Fibroblast of upper back skin (primary cell): ENCODE results near the gene OSBPL6.
A peak's percentile ranks its signal among the peaks of the same experiment; 100 is the strongest.
"Not testable (repeated sequence)": the region's sequence is repeated elsewhere in the genome, so short reads cannot be mapped to it uniquely, and the experiment has no call there.

ENCODE experiments used
- DNase-seq: peaks from one replicate; pipeline ENCODE4 v3.0.0-alpha.2; 2013

Gene OSBPL6

GRCh38 chr2:178414266-178415247, 220.2 kb downstream of the OSBPL6 start:
- peak; percentile 95 for DNase-seq

- DNase-seq, result no peak
These were observed 221.7 kb downstream of the OSBPL6 start for GRCh38 chr2:178415979-178416378.

GRCh38 chr2:178417916-178418315, 223.6 kb downstream of the OSBPL6 start:
- DNase-seq, result no peak

GRCh38 chr2:178418426-178418825, 224.1 kb downstream of the OSBPL6 start:
- no peak for DNase-seq

- DNase-seq, result peak; percentile 18
These were observed 224.8 kb downstream of the OSBPL6 start for GRCh38 chr2:178419123-178419522.

- no peak for DNase-seq
These were observed 226.2 kb downstream of the OSBPL6 start for GRCh38 chr2:178420463-178420999.

- DNase-seq, result no peak
These were observed 227.8 kb downstream of the OSBPL6 start for GRCh38 chr2:178422097-178422496.

- DNase-seq, result not testable (repeated sequence)
These were observed 229.4 kb downstream of the OSBPL6 start for GRCh38 chr2:178423746-178424145.

GRCh38 chr2:178425255-178425827, 231.0 kb downstream of the OSBPL6 start:
- no peak for DNase-seq

GRCh38 chr2:178426388-178426787, 232.1 kb downstream of the OSBPL6 start:
- no peak for DNase-seq

GRCh38 chr2:178427458-178427857, 233.1 kb downstream of the OSBPL6 start:
- DNase-seq, result no peak

GRCh38 chr2:178428396-178428806, 234.1 kb downstream of the OSBPL6 start:
- no peak for DNase-seq

- no peak for DNase-seq
These were observed 235.0 kb downstream of the OSBPL6 start for GRCh38 chr2:178429336-178429735.

GRCh38 chr2:178436662-178437061, 242.3 kb downstream of the OSBPL6 start:
- no peak for DNase-seq

- peak; percentile 59 for DNase-seq
These were observed 247.1 kb downstream of the OSBPL6 start for GRCh38 chr2:178441426-178441825.

GRCh38 chr2:178448968-178449661, 254.8 kb downstream of the OSBPL6 start:
- DNase-seq, result no peak

GRCh38 chr2:178449700-178450523, 255.6 kb downstream of the OSBPL6 start:
- no peak for DNase-seq

GRCh38 chr2:178450524-178450773, 256.1 kb downstream of the OSBPL6 start:
- DNase-seq, result no peak

GRCh38 chr2:178450774-178451525, 256.6 kb downstream of the OSBPL6 start, which contains the start of the genes PJVK and PRKRA:
Gene PJVK (plus strand): TSS chr2:178451378. CDS start chr2:178453410, 2,032 bp downstream.
Gene PRKRA (minus strand): TSS chr2:178451175. CDS start chr2:178451030, 145 bp downstream.
- DNase-seq, result peak; percentile 97

- no peak for DNase-seq
These were observed 258.0 kb downstream of the OSBPL6 start for GRCh38 chr2:178452334-178452733.
